NCI-H146 (cell line): ENCODE results near the gene ZFP1.
"Not testable (repeated sequence)": the region's sequence is repeated elsewhere in the genome, so short reads cannot be mapped to it uniquely, and the experiment has no call there.

ENCODE experiments used
- DNase-seq: peaks from one replicate; lab custom pipeline; 2025; lab: John Stamatoyannopoulos, UW

ZFP1 gene

DNA sequence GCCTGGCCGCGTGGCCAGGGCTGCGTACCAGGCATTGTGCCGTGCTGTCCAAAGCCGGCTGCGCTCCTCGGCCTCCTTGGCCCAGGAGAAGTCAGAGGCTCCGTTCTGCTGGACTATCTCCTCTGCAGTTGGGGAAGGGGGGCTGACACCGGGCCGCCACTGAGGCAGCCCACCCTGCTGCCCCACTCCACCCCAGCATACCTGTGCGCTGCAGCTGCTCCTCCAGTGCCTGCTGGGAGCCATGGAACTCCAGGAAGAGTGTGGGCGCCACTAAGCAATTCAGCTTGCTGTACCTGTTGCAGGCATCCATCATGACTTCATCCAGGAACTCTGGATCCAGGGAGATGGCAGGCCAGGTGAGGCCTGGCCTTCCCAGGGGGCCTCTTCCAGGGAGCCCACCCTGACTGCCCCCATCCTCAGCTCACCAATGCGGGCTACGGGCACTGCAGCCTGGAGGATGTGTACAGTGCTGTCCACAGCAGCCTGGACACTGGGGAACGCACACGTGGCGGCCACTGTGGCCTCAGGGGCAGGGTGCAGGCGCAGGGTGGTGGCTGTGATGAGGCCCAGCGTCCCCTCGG is 34.7 kb upstream of the ZFP1 start:
- no peak for DNase-seq

DNA sequence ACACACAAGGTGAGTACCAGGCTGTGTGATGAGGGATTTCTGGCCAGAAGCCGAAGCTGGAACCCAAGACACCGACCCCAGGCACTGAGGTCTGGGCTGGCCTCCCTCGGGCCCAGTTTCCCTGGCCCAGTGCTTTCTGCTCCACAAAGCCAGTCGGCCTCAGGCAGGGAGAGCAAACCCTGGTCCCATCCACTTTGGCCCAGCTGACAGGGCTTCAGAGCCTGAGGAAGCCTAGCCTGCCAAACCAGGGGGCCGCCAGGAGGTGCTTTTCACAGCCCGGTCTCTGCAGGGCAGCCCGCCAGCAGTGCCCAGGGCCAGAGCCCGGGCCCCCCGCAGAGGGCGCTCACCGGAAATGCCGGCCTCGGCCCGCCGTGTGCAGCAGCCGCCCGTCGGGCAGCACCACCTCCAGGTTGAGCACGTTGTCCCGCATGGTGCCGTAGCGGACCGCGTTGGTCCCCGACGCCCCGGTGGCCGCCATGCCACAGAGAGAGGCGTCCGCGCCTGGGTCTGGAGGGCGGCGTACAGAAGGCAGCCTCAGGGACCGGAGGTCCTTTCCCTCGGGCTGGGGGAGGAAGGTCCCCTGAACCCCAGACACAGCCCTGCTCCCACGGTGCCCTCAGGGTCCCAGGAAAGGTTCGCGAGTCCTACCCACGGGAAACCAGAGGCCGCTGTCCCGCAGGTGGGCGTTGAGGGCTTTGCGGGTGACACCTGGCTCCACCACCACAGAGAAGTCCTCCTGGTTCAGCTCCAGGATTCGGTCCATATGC is 34.0 kb upstream of the ZFP1 start:
- no peak for DNase-seq

GRCh38 chr16:75114946-75115825 is 33.1 kb upstream of the ZFP1 start:
- no peak for DNase-seq

GRCh38 chr16:75116081-75116910 is 32.0 kb upstream of the ZFP1 start, which contains the start of gene LDHD:
LDHD (minus strand) TSS chr16:75116780; CDS start chr16:75116720, 60 bp downstream.
- DNase-seq = no peak

DNA sequence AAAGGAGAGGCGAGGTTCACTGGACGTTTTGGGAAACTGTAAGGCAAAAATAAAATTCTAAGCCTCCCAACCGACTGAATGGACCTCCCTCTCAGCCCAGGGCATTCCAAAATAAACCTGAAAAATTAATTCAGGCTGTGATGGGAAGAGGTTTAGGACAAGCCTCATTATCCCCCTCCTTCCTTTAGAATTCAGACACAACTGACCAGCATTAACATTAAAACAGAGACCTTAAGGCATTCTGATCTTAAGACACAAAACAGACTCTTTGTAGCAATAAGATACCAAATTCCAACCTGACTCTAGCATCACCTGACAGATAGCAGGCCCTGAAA is 31.4 kb upstream of the ZFP1 start:
- no peak for DNase-seq

DNA sequence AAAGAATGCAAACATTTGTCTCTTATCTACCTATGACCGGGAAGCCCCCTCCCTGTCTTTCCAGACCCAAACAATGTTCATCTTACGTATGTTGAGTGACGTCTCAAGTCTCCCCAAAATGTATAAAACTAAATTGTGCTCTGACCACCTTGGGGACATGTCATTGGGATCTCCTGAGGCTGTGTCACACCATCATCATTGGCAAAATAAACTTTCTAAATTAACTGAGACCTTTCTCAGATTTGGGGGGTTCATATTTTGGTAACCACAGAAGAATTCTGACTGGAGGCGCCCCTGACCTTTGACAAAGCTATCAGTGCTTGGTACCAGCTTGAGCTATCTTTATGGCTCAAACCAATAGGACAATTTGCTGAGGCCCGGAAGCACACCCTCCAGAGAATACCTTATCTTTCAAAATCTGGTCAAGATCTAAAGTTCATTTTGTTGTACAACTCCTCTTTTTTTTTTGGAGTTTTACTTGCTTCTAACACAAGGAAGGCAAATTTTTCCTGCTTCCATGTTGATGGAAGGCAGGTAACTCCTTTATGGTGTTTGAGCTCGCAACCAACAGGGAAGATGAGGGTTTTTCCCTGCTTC is 29.3 kb upstream of the ZFP1 start:
- no peak for DNase-seq

GRCh38 chr16:75120253-75120652 is 28.1 kb upstream of the ZFP1 start:
- no peak for DNase-seq

DNA sequence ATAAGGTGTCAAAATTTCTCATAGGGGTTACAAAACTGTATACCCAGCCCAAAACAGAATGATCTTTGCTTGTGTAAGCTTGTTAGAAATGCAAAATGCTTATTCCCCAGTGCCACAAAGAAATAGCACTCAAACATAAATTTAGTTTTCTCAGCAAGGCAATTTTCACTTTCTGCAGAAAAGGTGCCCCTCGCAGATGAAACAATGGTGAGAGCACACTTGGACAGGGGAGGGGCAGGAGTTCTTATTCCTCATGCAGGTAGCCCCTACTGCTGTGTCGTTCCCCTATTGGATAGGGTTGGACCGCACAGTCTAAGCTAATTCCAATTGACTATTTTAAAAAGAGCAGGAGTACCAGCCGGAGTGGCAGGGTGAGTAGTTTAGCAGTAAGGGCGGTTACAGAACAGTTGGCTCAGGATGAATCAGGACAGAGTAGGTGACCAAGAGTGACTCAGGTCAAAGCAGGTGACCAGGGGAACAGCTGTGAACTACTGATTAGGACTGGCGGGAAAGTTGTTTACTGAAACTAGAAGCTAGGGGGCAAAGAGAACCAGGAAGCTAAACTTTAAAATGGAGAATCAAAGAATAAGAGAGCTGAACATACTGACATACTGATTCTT is 26.3 kb upstream of the ZFP1 start:
- no peak for DNase-seq

- DNase-seq = no peak
These were observed 25.7 kb upstream of the ZFP1 start for GRCh38 chr16:75122609-75123008.

DNA sequence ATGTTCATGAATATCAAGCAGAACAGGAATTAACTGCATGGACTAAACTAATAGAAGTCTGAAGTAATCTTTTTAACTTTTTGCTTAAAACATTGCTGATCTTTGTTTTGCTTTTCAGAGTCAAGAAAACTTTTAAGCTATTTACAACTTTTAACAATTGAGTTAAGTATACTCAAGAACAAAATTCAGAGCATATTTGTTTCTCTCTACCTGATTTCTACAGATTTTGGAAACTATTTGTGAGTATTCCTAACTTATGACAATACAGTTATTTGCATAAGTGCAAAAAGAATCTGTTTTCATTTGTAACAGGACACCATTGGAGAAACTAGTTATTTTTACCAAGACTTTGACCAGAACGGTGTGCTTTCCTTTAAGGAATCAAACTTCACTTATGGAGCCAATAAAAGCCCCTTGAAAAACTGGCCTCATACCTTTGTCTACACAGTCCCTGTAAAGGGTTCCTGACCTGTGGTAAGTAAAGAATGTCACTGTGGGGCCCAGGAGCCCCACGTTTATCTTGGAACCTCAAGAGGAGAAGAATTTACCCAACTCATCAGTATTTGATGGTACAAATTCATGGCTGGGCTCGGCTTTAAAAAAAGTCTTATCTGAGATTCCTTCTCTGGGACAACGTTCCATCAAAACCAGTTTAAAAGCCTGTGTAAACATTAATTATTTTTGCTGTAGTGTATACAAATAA is 20.5 kb upstream of the ZFP1 start:
- DNase-seq = no peak

GRCh38 chr16:75129421-75130149 is 18.7 kb upstream of the ZFP1 start:
- not testable (repeated sequence) for DNase-seq

GRCh38 chr16:75130150-75130771 is 18.1 kb upstream of the ZFP1 start:
- DNase-seq = no peak

DNA sequence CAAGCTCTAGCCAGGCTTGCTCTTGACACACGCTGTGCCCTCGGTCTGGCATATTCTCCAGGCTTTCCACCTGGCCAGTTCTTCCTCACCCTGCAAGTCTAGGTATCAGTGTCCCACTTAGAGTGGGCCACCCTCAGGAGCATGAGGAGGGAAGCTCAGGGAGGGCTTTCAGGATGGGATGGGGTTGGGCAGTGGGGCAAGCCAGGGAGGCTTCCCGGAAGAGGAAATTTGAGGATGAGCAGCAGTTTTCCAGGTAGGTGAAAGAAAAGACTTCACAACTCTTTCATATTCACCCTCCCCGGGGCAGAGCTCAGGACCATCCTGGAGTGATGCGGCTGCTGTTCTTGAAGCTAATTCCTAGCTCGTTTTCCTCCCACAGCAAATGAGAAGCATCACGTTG is 17.2 kb upstream of the ZFP1 start:
- DNase-seq = no peak

- no peak for DNase-seq
These were observed 10.1 kb upstream of the ZFP1 start for GRCh38 chr16:75138233-75138632.

GRCh38 chr16:75138636-75139035 is 9.7 kb upstream of the ZFP1 start:
- peak; percentile 74 for DNase-seq

DNA sequence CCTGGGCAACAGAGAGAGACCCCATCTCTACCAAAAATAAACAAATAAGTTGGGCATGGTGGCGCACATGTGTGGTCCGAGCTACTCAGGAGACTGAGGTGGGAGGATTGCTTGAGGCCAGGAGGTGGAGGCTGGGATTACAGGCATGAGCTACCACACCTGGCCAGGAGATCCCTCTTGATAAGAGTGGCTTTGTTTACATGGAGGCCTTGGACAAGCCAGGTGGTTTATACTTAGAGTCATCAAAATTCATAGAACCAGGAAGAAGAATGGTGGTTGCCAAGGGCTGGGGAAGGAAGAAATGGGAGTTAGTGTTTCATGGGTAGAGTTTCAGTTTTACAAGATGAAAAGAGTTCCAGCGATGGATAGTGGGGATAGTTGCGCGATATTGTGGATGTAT is 8.8 kb upstream of the ZFP1 start:
- peak; percentile 58 for DNase-seq

GRCh38 chr16:75143941-75144340 is 4.4 kb upstream of the ZFP1 start:
- DNase-seq = no peak

GRCh38 chr16:75147968-75148310 is 385 bp upstream of the ZFP1 start:
- no peak for DNase-seq

GRCh38 chr16:75151798-75152197 is 3.5 kb downstream of the ZFP1 start:
- DNase-seq = no peak

DNA sequence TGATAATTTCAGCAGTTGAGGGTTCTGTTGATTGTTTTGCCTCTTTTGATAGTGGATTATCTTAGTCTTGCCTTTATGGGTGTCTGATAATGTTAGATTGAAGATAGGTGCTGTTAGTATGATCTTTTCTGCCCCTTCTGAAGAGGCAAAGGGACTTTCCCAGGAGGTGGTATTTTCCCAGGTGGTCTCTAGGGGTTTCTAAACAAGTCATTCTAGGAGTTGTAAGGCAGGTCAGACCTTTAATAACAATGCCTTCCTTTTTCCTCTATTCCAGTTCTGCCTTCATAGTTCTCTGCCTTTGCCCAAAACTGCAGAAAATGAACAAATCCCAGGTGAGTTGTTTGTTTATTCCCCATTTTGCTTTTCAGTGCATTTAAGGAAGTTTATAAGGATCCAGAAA is 4.3 kb downstream of the ZFP1 start:
- DNase-seq = no peak
